Lung (tissue), 12 donors: ENCODE results near the gene ARMC3. TPM values are rescaled to one million over a fixed set of nuclear protein-coding genes. Genes with fewer than 3 reads are reported as not detected.
"Not testable (repeated sequence)": the region's sequence is repeated elsewhere in the genome, so short reads cannot be mapped to it uniquely, and the experiment has no call there.

Source experiments
- ATAC-seq: fragments of 200-7000 bp; cut with Tn5 transposase; one replicate; pipeline ENCODE4 v1.9.1; 2020; ENCODE audit warnings: moderate number of reproducible peaks; ENCODE audit not compliant: insufficient read depth, low FRiP score
- DNase-seq, 3 donors: peaks; one replicate each; pipeline ENCODE4 v3.0.0-alpha.2; 2013 to 2017
- H3K27ac ChIP-seq, 2 donors: one replicate each; pipeline ENCODE4 v1.5.1; 2013; ENCODE audit warnings: mild to moderate bottlenecking in 2 of 2, moderate library complexity in 2 of 2, control low read depth in 1 of 2, inconsistent platforms in 1 of 2, low read depth in 1 of 2, low read length in 1 of 2
- H3K27me3 ChIP-seq, 3 donors: one replicate each; pipeline ENCODE4 v1.5.1; 2013; ENCODE audit warnings: low read length in 2 of 3; ENCODE audit not compliant: control insufficient read depth in 3 of 3, insufficient read depth in 3 of 3
- H3K36me3 ChIP-seq, 4 donors: one replicate each; pipeline ENCODE4 v1.5.1; 2013; ENCODE audit warnings: low read length in 4 of 4, mild to moderate bottlenecking in 1 of 4, moderate library complexity in 1 of 4; ENCODE audit not compliant: control insufficient read depth in 4 of 4, insufficient read depth in 4 of 4
- H3K4me1 ChIP-seq, 5 donors: one replicate each; pipeline ENCODE4 v1.5.1; 2013; ENCODE audit warnings: low read length in 5 of 5, mild to moderate bottlenecking in 2 of 5, moderate library complexity in 1 of 5; ENCODE audit not compliant: control insufficient read depth in 5 of 5, insufficient read depth in 5 of 5
- H3K4me3 ChIP-seq: one replicate; pipeline ENCODE4 v1.5.1; 2013; ENCODE audit warnings: mild to moderate bottlenecking, control low read depth, moderate library complexity
- H3K9ac ChIP-seq, 2 donors: one replicate each; pipeline ENCODE4 v1.5.1; 2013; ENCODE audit warnings: low read length in 2 of 2, control low read depth in 1 of 2; ENCODE audit not compliant: insufficient read depth in 1 of 2
- H3K9me3 ChIP-seq, 4 donors: one replicate each; pipeline ENCODE4 v1.5.1; 2013; ENCODE audit warnings: low read length in 3 of 4, mild to moderate bottlenecking in 1 of 4, moderate library complexity in 1 of 4; ENCODE audit not compliant: control insufficient read depth in 4 of 4, insufficient read depth in 3 of 4
- WGBS, 2 donors: extraction: QIAGEN DNeasy Blood & Tissue Kit; methylation state at CpG; one replicate each; pipeline ENCODE4 v1.1.7; 2013; 5-methylcytosine and 5-hydroxymethylcytosine counted together
- polyA plus RNA-seq, 2 donors: library from polyadenylated mRNA; stranded (reverse); fragments of 200-250 nt; gene quantifications; one replicate each; pipeline ENCODE4 v1.2.1, GENCODE V29; 2013
- total RNA-seq, 2 donors: library from RNA; depleted of rRNA in 1 of 2; stranded (reverse); fragments of >200 nt in 1 of 2; gene quantifications; one replicate each; pipeline ENCODE4 v1.2.1, GENCODE V29; 2014 to 2021
- TF ChIP-seq, protein P1 (sequence below): IDR thresholded peaks from 2 replicates; pipeline ENCODE4 v1.5.1; 2012; ENCODE audit warnings: mild to moderate bottlenecking; ENCODE audit errors: control extremely low read depth, extremely low read depth
- donor health status: control.
- donor health status: control.
- donor health status: Bipolar disorder and iron deficiency.
- donor health status: healthy.
- donor health status: DM: yes; HTN: yes; CAD: no.

The ARMC3 gene
- total and polyA plus RNA-seq, 4 donors = 4.0 to 32.8 (median 13.2) TPM

DNA sequence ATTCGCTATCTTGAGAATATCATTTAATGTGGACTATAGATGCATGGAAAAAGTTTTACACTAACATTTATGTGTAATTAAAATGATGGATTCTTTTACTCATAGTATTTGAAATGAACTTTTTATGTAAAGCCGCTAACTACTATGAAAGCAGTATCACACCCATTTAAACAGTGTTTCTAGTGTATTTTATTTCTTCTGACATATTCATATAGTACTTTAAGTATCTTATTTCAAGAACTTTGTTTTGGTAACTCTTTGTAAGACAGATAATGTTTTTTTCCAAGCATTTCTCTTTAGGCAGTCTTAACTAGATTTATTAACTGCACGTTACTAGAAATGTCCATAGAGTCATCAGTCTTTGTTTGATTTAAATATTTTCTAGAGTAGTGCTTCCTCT lies 12.5 kb upstream of the ARMC3 start:
- Histone ChIP-seq H3K9ac (no peak overlapping the region), H3K27me3 (no peaks in the 10 kb centered on the region), H3K36me3 (no peaks in the 10 kb centered on the region), H3K9me3 (peaks cover 0 to 4% (median 1%) of the 10 kb centered on the region in 4 donors), H3K27ac (no peak overlapping the region), H3K4me3 (no peak overlapping the region), H3K4me1 (peaks cover 0 to 10% (median 0%) of the 10 kb centered on the region in 5 donors)
- DNase-seq = no peak
- ATAC-seq = no peak
- WGBS, 2 donors = 91 to 94% methylated on average over 3 of the region's 3 CpGs
- TF ChIP-seq, protein P1, sequence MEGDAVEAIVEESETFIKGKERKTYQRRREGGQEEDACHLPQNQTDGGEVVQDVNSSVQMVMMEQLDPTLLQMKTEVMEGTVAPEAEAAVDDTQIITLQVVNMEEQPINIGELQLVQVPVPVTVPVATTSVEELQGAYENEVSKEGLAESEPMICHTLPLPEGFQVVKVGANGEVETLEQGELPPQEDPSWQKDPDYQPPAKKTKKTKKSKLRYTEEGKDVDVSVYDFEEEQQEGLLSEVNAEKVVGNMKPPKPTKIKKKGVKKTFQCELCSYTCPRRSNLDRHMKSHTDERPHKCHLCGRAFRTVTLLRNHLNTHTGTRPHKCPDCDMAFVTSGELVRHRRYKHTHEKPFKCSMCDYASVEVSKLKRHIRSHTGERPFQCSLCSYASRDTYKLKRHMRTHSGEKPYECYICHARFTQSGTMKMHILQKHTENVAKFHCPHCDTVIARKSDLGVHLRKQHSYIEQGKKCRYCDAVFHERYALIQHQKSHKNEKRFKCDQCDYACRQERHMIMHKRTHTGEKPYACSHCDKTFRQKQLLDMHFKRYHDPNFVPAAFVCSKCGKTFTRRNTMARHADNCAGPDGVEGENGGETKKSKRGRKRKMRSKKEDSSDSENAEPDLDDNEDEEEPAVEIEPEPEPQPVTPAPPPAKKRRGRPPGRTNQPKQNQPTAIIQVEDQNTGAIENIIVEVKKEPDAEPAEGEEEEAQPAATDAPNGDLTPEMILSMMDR = no peak

DNA sequence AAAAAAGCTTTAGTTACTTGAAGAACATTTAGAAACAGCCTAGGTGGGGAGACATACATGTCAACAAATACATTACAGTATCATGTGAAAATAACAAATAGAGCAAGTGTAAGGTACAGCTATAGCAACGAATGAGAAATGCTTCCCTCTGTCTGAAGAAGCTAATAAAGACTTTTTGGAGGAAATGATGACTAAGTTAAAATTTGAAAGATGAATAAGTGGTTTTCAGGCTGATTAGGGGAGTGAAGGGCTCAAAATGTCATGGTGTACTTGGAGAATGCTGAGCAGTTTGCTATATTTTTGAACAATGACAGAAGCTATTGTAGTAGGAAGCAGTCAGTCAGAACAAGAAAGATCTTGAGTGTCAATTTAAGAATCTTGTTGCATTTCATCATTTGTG lies 2.8 kb upstream of the ARMC3 start:
- H3K9me3 ChIP-seq = peaks cover 0 to 4% (median 0%) of the 10 kb centered on the region in 4 donors
- DNase-seq = no peak
- H3K4me3 ChIP-seq = no peak overlapping the region
- no peak overlapping the region for H3K9ac ChIP-seq
- peaks cover 0 to 6% (median 0%) of the 10 kb centered on the region in 5 donors for H3K4me1 ChIP-seq
- H3K27ac ChIP-seq = no peak overlapping the region
- whole genome bisulfite sequencing, 2 donors = 50 to 66% methylated on average over 1 of the region's 1 CpG
- H3K27me3 ChIP-seq = no peaks in the 10 kb centered on the region
- H3K36me3 ChIP-seq = no peaks in the 10 kb centered on the region
- TF ChIP-seq, protein P1 = no peak
- ATAC-seq = no peak

DNA sequence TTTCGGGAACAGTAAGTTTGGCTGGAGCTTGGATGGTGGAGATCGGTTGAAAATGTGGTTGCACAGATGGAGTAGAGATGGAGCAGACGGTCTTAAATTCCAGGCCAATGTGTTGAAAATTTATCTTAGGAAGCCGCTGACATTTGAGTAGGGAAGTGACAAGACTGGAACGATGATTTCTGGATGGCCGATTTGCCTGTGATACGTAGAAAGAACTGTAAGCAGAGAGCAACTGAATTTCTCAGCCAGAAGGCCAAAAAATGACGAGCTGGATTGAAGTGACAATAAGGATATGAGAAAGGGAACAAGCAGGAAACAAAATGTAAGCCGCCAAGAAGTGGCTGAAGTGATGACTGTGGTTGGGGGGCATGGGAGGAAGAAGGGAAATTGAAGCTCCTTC lies 687 bp upstream of the ARMC3 start:
- Histone ChIP-seq H3K4me1 (peaks cover 0 to 6% (median 0%) of the 10 kb centered on the region in 5 donors), H3K27me3 (no peaks in the 10 kb centered on the region), H3K27ac (no peak overlapping the region), H3K9me3 (peaks cover 0 to 4% (median 0%) of the 10 kb centered on the region in 4 donors), H3K36me3 (no peaks in the 10 kb centered on the region), H3K4me3 (no peak overlapping the region), H3K9ac (no peak overlapping the region)
- 74 to 76% methylated on average over 9 of the region's 9 CpGs for WGBS, 2 donors
- TF ChIP-seq, protein P1 = no peak
- no peak for DNase-seq
- ATAC-seq = no peak

DNA sequence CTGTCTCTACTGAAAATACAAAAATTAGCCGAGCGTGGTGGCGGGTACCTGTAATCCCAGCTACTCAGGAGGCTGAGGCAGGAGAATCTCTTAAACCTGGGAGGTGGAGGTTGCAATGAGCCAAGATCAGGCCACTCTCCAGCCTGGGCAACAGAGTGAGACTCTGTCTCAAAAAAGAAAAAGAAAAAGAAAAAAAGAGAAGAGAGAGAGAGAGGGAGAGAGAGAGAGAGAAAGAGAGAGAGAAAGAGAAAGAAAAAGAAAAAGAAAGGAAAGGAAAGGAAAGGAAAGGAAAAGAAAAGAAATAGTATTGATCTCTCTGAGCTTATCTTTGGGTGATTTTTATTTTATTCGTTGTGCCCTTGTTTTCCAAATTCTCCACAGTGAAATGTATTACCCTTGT lies 1.2 kb downstream of the ARMC3 start:
- H3K4me1 ChIP-seq, H3K36me3 ChIP-seq, H3K27ac ChIP-seq, H3K9ac ChIP-seq, ATAC-seq, H3K4me3 ChIP-seq, H3K9me3 ChIP-seq, H3K27me3 ChIP-seq, DNase-seq: not testable (repeated sequence)
- WGBS, 2 donors = 93 to 97% methylated on average over 4 of the region's 4 CpGs
